Body of pancreas (tissue), 4 donors: ENCODE data around the gene ZNF256. TPM values are rescaled to one million over a fixed set of nuclear protein-coding genes. Genes with fewer than 3 reads are reported as not detected.

Experiments
- ATAC-seq: fragments of 150-250 bp; one replicate; pipeline ENCODE4 v1.9.1; 2016
- DNase-seq, 4 donors: peaks; one replicate each; pipeline ENCODE4 v3.0.0-alpha.2; 2019
- H3K27ac ChIP-seq, 4 donors: fragments of 200-600 bp; sonication (generic); 1 replicate in 3 of 4; 2 replicates in 1 of 4; pipeline versions ENCODE4 v1.5.1 to v1.6.1; 2016 to 2019; ENCODE audit warnings: mild to moderate bottlenecking in 1 of 4, mixed read lengths in 1 of 4, moderate library complexity in 1 of 4
- H3K27me3 ChIP-seq, 2 donors: fragments of 200-600 bp; sonication (generic); one replicate each; pipeline ENCODE4 v1.6.0; 2016; ENCODE audit warnings: mild to moderate bottlenecking in 1 of 2
- H3K36me3 ChIP-seq, 2 donors: fragments of 200-600 bp; sonication (generic); replicated peaks in 1 of 2; 2 replicates each; pipeline ENCODE4 v1.5.1; 2016; ENCODE audit warnings: low read depth in 2 of 2; ENCODE audit not compliant: insufficient read depth in 1 of 2
- H3K4me1 ChIP-seq: fragments of 200-600 bp; sonication (generic); one replicate; pipeline ENCODE4 v1.6.0; 2016
- H3K4me3 ChIP-seq, 2 donors: fragments of 200-600 bp; sonication (generic); 1 replicate in 1 of 2; 2 replicates in 1 of 2; pipeline ENCODE4 v1.5.1; 2016 to 2019
- H3K9me3 ChIP-seq, 3 donors: fragments of 200-600 bp; sonication (generic); 1 replicate in 2 of 3; 2 replicates in 1 of 3; pipeline ENCODE4 v1.5.1; 2016
- POLR2A ChIP-seq, 3 donors: fragments of 450-650 bp; IDR thresholded peaks; one replicate each; pipeline ENCODE4 v1.6.1; 2016; ENCODE audit warnings: antibody characterized with exemption in 3 of 3, mild to moderate bottlenecking in 2 of 3
- WGBS, 2 donors: methylation state at CpG; one replicate each; pipeline ENCODE4 v1.1.5; 2017; 5-methylcytosine and 5-hydroxymethylcytosine counted together
- intact Hi-C: fragments of 100-400 bp; cut with DNase I; formaldehyde crosslinking; loops from one replicate; pipeline ENCODE4 v1.15.1; 2023
- total RNA-seq, 2 donors: library from RNA; depleted of rRNA; stranded (reverse); fragments of >200 nt; gene quantifications; one replicate each; pipeline ENCODE4 v1.1.0, GENCODE V29; 2016
- TF ChIP-seq, protein P1 (sequence below), 7 experiments: fragments of 450-650 bp in 4 of 7; fragments of 200-600 bp in 3 of 7; sonication (generic) in 3 of 7; IDR thresholded peaks; one replicate each; pipeline ENCODE4 v1.5.1; 2016 to 2019; ENCODE audit warnings: antibody characterized with exemption in 7 of 7

The ZNF256 gene
- total RNA-seq, 2 donors from 2014 or later, result 3.6 to 6.9 TPM

- ATAC-seq (no peak), DNase-seq (no peak)
- Histone ChIP-seq H3K9me3 (peaks cover 0 to 41% (median 0%) of the 10 kb centered on the region in 3 donors), H3K36me3 (peaks cover 12% of the 10 kb centered on the region in 2 donors), H3K4me1 (no peaks in the 10 kb centered on the region), H3K27me3 (no peaks in the 10 kb centered on the region), H3K27ac (no peak overlapping the region), H3K4me3 (no peak overlapping the region)
- WGBS, 2 donors, result 92 to 98% methylated on average over 3 of the region's 3 CpGs
- TF ChIP-seq, protein P1, sequence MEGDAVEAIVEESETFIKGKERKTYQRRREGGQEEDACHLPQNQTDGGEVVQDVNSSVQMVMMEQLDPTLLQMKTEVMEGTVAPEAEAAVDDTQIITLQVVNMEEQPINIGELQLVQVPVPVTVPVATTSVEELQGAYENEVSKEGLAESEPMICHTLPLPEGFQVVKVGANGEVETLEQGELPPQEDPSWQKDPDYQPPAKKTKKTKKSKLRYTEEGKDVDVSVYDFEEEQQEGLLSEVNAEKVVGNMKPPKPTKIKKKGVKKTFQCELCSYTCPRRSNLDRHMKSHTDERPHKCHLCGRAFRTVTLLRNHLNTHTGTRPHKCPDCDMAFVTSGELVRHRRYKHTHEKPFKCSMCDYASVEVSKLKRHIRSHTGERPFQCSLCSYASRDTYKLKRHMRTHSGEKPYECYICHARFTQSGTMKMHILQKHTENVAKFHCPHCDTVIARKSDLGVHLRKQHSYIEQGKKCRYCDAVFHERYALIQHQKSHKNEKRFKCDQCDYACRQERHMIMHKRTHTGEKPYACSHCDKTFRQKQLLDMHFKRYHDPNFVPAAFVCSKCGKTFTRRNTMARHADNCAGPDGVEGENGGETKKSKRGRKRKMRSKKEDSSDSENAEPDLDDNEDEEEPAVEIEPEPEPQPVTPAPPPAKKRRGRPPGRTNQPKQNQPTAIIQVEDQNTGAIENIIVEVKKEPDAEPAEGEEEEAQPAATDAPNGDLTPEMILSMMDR (IDR thresholded peaks at IDR 0.05), result no peak
- no peak for TF ChIP-seq POLR2A (IDR thresholded peaks at IDR 0.05)
- intact Hi-C loops, result no loop called here
Measured at GRCh38 chr19:57907394-57907793, 40.1 kb downstream of the ZNF256 start.

GRCh38 chr19:57905258-57905657, 42.2 kb downstream of the ZNF256 start:
- no peak for ATAC-seq
- Histone ChIP-seq H3K9me3 (peaks cover 0 to 30% (median 0%) of the 10 kb centered on the region in 3 donors), H3K4me1 (no peaks in the 10 kb centered on the region), H3K36me3 (peaks cover 3% of the 10 kb centered on the region in 2 donors), H3K4me3 (no peak overlapping the region), H3K27ac (no peak overlapping the region), H3K27me3 (no peaks in the 10 kb centered on the region)
- DNase-seq, result no peak
- TF ChIP-seq, protein P1 (IDR thresholded peaks at IDR 0.05), result no peak
- TF ChIP-seq POLR2A (IDR thresholded peaks at IDR 0.05), result no peak
- intact Hi-C loops, result no loop called here
- 75 to 90% methylated on average over 6 of the region's 6 CpGs for WGBS, 2 donors

DNA sequence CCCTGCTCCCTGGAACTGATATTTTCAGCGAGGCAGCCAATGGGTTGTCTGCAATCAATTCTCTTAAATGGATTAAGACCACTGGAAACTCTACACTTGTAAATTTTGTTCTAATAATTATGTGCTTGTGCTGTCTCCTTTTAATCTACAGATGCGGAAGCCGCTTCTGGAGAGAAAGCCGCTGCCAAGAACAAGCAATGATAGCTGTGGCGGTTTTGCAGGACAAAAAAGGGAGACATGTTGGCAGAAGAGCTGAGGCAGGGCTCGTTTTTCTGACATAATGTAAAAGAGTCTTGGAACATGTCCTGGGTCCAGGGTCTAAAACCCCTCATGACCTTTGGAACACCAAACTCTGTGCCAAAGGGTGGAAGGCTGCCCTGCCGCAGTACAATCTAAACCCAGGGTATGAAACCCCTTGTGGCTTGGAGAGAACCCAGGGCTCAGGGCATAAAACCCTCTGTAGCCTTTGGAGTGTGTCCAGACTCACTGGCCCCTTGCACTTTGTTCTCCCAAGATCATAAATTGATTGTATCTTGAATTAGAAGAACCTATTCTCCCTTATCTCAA, 43.8 kb downstream of the ZNF256 start:
- ATAC-seq (no peak), DNase-seq (no peak)
- intact Hi-C loops, result no loop called here
- Histone ChIP-seq H3K27ac (no peak overlapping the region), H3K4me1 (no peaks in the 10 kb centered on the region), H3K36me3 (no peaks in the 10 kb centered on the region), H3K27me3 (no peaks in the 10 kb centered on the region), H3K9me3 (peaks cover 0 to 27% (median 0%) of the 10 kb centered on the region in 3 donors), H3K4me3 (no peak overlapping the region)
- no peak for TF ChIP-seq POLR2A (IDR thresholded peaks at IDR 0.05)
- TF ChIP-seq, protein P1 (IDR thresholded peaks at IDR 0.05), result no peak
- WGBS, 2 donors, result 62 to 69% methylated on average over 7 of the region's 7 CpGs

DNA sequence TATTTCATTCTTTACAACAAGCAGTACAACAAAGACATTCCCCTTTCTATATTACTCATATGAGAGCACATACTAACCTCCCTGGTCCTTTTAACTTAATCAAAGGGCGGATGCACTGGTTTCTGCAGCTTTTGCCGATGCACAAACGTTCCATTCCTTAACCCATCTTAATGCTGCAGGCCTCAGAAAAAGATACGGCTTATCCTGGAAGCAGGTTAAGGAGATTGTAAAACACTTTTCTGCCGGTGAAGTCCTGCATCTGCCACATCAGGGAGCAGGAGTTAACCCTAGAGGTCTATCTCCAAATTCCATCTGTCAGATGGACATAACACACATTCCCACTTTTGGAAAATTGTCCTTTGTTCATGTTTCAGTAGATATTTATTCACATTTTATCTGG, 47.2 kb downstream of the ZNF256 start:
- Histone ChIP-seq H3K9me3 (peaks cover 0 to 17% (median 0%) of the 10 kb centered on the region in 3 donors), H3K27me3 (no peaks in the 10 kb centered on the region), H3K4me3 (no peak overlapping the region), H3K36me3 (no peaks in the 10 kb centered on the region), H3K4me1 (no peaks in the 10 kb centered on the region), H3K27ac (no peak overlapping the region)
- DNase-seq (no peak), ATAC-seq (no peak)
- WGBS, 2 donors, result 84 to 89% methylated on average over 5 of the region's 5 CpGs
- no peak for TF ChIP-seq POLR2A (IDR thresholded peaks at IDR 0.05)
- TF ChIP-seq, protein P1 (IDR thresholded peaks at IDR 0.05), result no peak
- intact Hi-C loops, result no loop called here

Other genes with a start within 250 kb of the ZNF256 start
- 1 to 10 TPM; 2.1 to 2.6 TPM for gene ZNF154, start 238.5 kb downstream of the ZNF256 start, total RNA-seq
- 1 to 10 TPM; 2.1 to 3.3 TPM for gene ZNF671, start 220.1 kb downstream of the ZNF256 start, total RNA-seq
- gene ZNF776, start 200.9 kb downstream of the ZNF256 start, total RNA-seq, result 1 to 10 TPM; 4.3 to 8.8 TPM
- 10 to 100 TPM in 1 of 2 donors, 1 to 10 TPM in 1; 4.2 to 33.6 TPM for gene ZNF586, start 178.0 kb downstream of the ZNF256 start, total RNA-seq
- gene ZNF552, start 132.8 kb downstream of the ZNF256 start, total RNA-seq, result 10 to 100 TPM in 1 of 2 donors, 1 to 10 TPM in 1; 9.6 to 71.5 TPM
- gene ZNF587B, start 117.4 kb downstream of the ZNF256 start, total RNA-seq, result 10 to 100 TPM; 18.7 to 36.6 TPM
- gene ZNF587, start 97.8 kb downstream of the ZNF256 start, total RNA-seq, result 10 to 100 TPM; 13.7 to 20.1 TPM
- gene ZNF814, start 58.7 kb downstream of the ZNF256 start, total RNA-seq, result 10 to 100 TPM in 1 of 2 donors, 1 to 10 TPM in 1; 6.5 to 30.7 TPM
- 1 to 10 TPM; 7.3 to 7.6 TPM for gene ZNF417, start 31.1 kb downstream of the ZNF256 start, total RNA-seq
- 10 to 100 TPM in 1 of 2 donors, 1 to 10 TPM in 1; 2.6 to 15.3 TPM for gene ZNF418, start 12.3 kb downstream of the ZNF256 start, total RNA-seq
- gene C19orf18, start 26.8 kb upstream of the ZNF256 start, total RNA-seq, result 1 to 10 TPM in 1 of 2 donors, not detected in 1; 1.3 TPM
- 10 to 100 TPM; 11.7 to 21.4 TPM for gene ZNF606, start 55.1 kb upstream of the ZNF256 start, total RNA-seq
- not detected for gene ZSCAN1, start 86.3 kb upstream of the ZNF256 start, total RNA-seq
- 1 to 10 TPM; 3.9 to 4.9 TPM for gene ZNF135, start 111.6 kb upstream of the ZNF256 start, total RNA-seq
- 10 to 100 TPM; 37.4 to 43.2 TPM for gene ZSCAN18, start 150.5 kb upstream of the ZNF256 start, total RNA-seq
- 1 to 10 TPM; 2.6 to 4.6 TPM for gene ZNF329, start 203.1 kb upstream of the ZNF256 start, total RNA-seq
- 10 to 100 TPM; 15.6 to 31.6 TPM for gene ZNF274, start 235.4 kb upstream of the ZNF256 start, total RNA-seq